ENCODE results near the gene SDHAF3. TPM values are rescaled to one million over a fixed set of nuclear protein-coding genes. Genes with fewer than 3 reads are reported as not detected.
"Not testable (repeated sequence)": the region's sequence is repeated elsewhere in the genome, so short reads cannot be mapped to it uniquely, and the experiment has no call there.

SDHAF3 gene
- total RNA-seq, 4 donors from 2014 or later: 6.4 to 20.8 (median 11.3) TPM

DNA sequence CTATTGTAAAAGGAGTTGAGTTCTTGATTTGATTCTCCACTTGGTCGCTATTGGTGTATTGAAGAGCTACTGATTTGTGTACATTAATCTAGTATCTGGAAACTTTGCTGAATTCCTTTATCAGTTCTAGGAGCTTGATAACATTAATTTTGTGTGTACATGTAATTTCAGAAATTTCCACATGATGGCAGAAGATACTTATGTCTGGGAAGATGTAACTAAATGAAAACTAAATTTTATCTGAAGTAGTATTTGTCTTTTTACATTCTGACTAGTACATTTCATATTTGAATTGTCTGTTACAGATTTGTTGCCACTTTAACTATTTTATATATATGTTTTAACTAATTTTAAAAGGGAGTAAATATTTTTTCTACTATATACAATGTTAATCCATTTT lies 27.6 kb downstream of the SDHAF3 start:
- Histone ChIP-seq H3K27me3 (no peaks in the 10 kb centered on the region), H3K4me3 (replicated peaks in 1 of 3) (no peak overlapping the region), H3K27ac (no peak overlapping the region), H3K9me3 (no peaks in the 10 kb centered on the region), H3K4me1 (no peaks in the 10 kb centered on the region), H3K36me3 (no peaks in the 10 kb centered on the region)
- 71 to 96% methylated on average over 1 of the region's 1 CpG for WGBS, 2 donors
- TF ChIP-seq POLR2A (IDR thresholded peaks at IDR 0.05): no peak
- TF ChIP-seq, protein P1, sequence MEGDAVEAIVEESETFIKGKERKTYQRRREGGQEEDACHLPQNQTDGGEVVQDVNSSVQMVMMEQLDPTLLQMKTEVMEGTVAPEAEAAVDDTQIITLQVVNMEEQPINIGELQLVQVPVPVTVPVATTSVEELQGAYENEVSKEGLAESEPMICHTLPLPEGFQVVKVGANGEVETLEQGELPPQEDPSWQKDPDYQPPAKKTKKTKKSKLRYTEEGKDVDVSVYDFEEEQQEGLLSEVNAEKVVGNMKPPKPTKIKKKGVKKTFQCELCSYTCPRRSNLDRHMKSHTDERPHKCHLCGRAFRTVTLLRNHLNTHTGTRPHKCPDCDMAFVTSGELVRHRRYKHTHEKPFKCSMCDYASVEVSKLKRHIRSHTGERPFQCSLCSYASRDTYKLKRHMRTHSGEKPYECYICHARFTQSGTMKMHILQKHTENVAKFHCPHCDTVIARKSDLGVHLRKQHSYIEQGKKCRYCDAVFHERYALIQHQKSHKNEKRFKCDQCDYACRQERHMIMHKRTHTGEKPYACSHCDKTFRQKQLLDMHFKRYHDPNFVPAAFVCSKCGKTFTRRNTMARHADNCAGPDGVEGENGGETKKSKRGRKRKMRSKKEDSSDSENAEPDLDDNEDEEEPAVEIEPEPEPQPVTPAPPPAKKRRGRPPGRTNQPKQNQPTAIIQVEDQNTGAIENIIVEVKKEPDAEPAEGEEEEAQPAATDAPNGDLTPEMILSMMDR (IDR thresholded peaks at IDR 0.05): peak in 3 of 6 experiments; percentile 11 to 50 (median 41)
- no peak for DNase-seq
- intact Hi-C loops (cut with DNase I): no loop called here

DNA sequence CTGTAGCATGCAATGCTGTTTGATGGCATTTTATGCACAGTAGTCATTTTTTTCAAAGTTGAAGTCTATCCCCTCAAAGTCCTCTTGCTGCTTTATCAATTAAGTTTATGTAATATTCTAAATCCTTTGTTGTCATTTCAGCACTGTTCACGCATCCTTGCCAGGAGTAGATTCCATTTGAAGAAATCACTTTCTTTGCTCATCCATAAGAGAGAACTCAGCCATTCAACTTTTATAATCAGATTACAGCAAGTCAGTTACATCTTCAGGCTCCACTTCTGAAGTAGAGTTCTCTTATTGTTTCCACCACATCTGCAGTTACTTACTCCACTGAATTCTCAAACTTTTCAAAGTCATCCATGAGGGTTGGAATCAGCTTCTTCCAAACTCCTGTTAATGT lies 32.3 kb downstream of the SDHAF3 start:
- Histone ChIP-seq H3K4me1 (no peaks in the 10 kb centered on the region), H3K4me3 (replicated peaks in 1 of 3) (no peak overlapping the region), H3K36me3 (no peaks in the 10 kb centered on the region), H3K9me3 (no peaks in the 10 kb centered on the region), H3K27me3 (no peaks in the 10 kb centered on the region), H3K27ac (no peak overlapping the region)
- DNase-seq: no peak
- WGBS, 2 donors: 94 to 96% methylated on average over 1 of the region's 1 CpG
- TF ChIP-seq, protein P1 (IDR thresholded peaks at IDR 0.05): no peak
- no peak for TF ChIP-seq POLR2A (IDR thresholded peaks at IDR 0.05)
- intact Hi-C loops (cut with DNase I): no loop called here

DNA sequence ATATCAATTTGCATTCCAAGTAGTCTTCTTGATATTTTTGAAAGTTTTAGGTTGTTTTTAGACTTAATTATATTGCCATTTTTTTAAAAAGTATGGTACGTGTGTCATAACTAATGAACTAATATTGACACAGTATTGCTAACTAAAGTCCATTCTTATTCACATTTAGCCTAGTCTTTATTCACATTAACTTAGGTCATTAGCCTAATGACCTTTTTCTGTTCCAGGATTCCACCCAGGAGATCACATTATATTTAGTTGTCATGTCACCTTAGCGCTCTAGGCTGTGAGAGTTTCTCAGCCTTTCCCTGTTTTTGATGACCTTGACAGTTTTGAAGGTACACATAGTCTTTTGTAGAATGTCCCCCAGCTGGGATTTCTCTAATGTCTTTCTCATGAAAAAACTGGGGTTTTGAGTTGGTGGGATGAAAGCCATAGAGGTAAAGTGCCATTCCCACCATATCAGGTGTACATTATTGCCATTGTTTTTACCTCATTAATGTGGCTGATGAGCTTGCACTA lies 38.5 kb downstream of the SDHAF3 start:
- intact Hi-C loops (cut with DNase I): no loop called here
- Histone ChIP-seq H3K4me3 (replicated peaks in 1 of 3) (no peak overlapping the region), H3K9me3 (no peaks in the 10 kb centered on the region), H3K4me1 (no peaks in the 10 kb centered on the region), H3K27me3 (no peaks in the 10 kb centered on the region), H3K36me3 (no peaks in the 10 kb centered on the region), H3K27ac (no peak overlapping the region)
- no peak for DNase-seq
- TF ChIP-seq, protein P1 (IDR thresholded peaks at IDR 0.05): no peak
- no peak for TF ChIP-seq POLR2A (IDR thresholded peaks at IDR 0.05)
- 96 to 99% methylated on average over 2 of the region's 2 CpGs for WGBS, 2 donors

DNA sequence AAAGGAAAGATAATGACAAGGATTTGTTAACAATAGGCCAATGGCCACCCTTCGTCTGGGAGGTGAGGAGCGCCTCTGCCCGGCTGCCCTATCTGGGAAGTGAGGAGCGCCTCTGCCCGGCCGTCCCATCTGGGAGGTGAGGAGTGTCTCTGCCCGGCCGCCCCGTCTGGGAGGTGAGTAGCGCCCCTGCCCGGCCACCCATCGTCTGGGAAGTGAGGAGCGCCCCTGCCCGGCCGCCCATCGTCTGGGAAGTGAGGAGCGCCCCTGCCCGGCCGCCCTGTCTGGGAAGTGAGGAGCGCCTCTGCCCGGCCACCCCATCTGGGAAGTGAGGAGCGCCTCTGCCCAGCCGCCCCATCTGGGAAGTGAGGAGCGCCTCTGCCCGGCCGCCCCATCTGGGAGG lies 42.5 kb downstream of the SDHAF3 start:
- H3K27me3 ChIP-seq; DNase-seq; H3K27ac ChIP-seq; H3K4me3 ChIP-seq (replicated peaks in 1 of 3); H3K9me3 ChIP-seq; H3K36me3 ChIP-seq; H3K4me1 ChIP-seq; intact Hi-C loops (cut with DNase I): not testable (repeated sequence)
- 98 to 99% methylated on average over 11 to 26 of the region's 26 CpGs for WGBS, 2 donors

DNA sequence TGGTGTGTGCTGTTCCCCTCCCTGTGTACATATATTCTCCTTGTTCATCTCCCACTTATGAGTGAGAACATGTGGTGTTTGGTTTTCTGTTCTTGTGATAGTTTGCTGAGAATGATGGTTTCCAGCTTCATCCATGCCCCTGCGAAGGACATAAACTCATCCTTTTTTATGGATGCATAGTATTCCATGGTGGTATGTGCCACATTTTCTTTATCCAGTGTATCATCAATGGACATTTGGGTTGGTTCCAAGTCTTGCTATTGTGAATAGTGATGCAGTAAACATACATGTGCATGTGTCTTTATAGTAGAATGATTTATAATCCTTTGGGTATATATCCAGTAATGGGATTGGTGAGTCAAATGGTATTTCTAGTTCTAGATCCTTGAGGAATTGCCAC lies 44.1 kb downstream of the SDHAF3 start:
- intact Hi-C loops (cut with DNase I); H3K27ac ChIP-seq; H3K36me3 ChIP-seq; DNase-seq; H3K4me1 ChIP-seq; H3K9me3 ChIP-seq; H3K27me3 ChIP-seq; H3K4me3 ChIP-seq (replicated peaks in 1 of 3): not testable (repeated sequence)
- 96 to 98% methylated on average over 1 of the region's 1 CpG for WGBS, 2 donors

DNA sequence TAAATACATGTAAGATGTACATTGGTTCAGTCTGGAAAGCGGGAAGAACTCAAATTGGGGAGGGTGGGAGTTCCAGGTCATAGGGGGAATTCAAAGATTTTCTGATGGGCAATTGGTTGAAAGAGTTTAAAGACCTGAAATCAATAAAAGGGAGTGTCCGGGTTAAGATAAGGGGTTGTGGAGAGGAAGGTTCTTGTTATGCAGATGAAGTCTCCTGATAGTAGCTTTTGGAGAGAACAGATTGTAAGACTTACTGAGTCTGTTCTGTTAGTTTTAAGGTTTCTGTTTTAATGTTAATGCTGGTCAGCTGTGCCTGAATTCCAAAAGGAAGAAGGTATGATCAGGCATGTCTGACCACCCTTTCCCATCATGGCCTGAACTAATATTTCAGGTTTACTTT lies 48.8 kb downstream of the SDHAF3 start:
- H3K4me3 ChIP-seq (replicated peaks in 1 of 3): no peak overlapping the region
- no peak for DNase-seq
- H3K36me3 ChIP-seq: no peaks in the 10 kb centered on the region
- intact Hi-C loops (cut with DNase I): no loop called here
- no peaks in the 10 kb centered on the region for H3K9me3 ChIP-seq
- WGBS, 2 donors: 92 to 94% methylated on average over 2 of the region's 2 CpGs
- TF ChIP-seq, protein P1 (IDR thresholded peaks at IDR 0.05): no peak
- no peak for TF ChIP-seq POLR2A (IDR thresholded peaks at IDR 0.05)
- no peaks in the 10 kb centered on the region for H3K27me3 ChIP-seq
- H3K27ac ChIP-seq: no peak overlapping the region
- no peaks in the 10 kb centered on the region for H3K4me1 ChIP-seq

Measured in thyroid gland (tissue), 4 donors.